COLO829 (cell line): ENCODE measurements around the gene SLC35B3.
"Not testable (repeated sequence)": the region's sequence is repeated elsewhere in the genome, so short reads cannot be mapped to it uniquely, and the experiment has no call there.

Source experiments
- DNase-seq: peaks from one replicate; pipeline ENCODE4 v3.0.0; 2012; ENCODE audit warnings: low spot score

SLC35B3 gene

GRCh38 chr6:8414844-8415243, 20.5 kb downstream of the SLC35B3 start:
- no peak for DNase-seq

GRCh38 chr6:8405946-8406345, 29.4 kb downstream of the SLC35B3 start:
- DNase-seq, result not testable (repeated sequence)

GRCh38 chr6:8402546-8402945, 32.8 kb downstream of the SLC35B3 start:
- no peak for DNase-seq

GRCh38 chr6:8400663-8401062, 34.7 kb downstream of the SLC35B3 start:
- no peak for DNase-seq

GRCh38 chr6:8392569-8392968, 42.8 kb downstream of the SLC35B3 start:
- DNase-seq, result peak; percentile 8

GRCh38 chr6:8391934-8392333, 43.4 kb downstream of the SLC35B3 start:
- DNase-seq, result no peak

GRCh38 chr6:8389036-8389818, 46.1 kb downstream of the SLC35B3 start:
- no peak for DNase-seq

GRCh38 chr6:8387942-8388437, 47.4 kb downstream of the SLC35B3 start:
- no peak for DNase-seq

- no peak for DNase-seq
Measured at GRCh38 chr6:8383584-8383983, 51.8 kb downstream of the SLC35B3 start.

- no peak for DNase-seq
Measured at GRCh38 chr6:8382434-8382833, 52.9 kb downstream of the SLC35B3 start.

GRCh38 chr6:8375916-8376315, 59.4 kb downstream of the SLC35B3 start:
- DNase-seq, result no peak
